ENCODE measurements around the gene KRTAP6-1.

KRTAP6-1 gene

DNA sequence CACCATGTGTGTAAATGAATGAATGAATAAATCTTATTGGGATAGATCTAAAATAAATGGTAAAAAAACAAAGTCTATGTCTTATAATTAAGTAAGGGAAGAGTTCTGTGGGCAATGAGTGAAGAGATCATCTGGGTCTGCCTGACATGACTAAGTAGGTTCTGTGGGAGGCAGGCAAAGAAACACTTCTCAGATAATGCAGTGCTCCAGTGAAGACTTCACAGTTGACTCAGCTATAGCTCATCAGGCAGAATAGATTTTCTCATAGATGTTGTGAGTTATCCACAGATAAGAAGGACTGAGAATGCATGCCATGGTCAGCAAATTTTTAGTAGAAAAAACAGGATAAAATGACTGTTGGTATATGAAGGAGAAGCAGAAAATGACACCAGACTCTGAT, 36.0 kb downstream of the KRTAP6-1 start:
- DNase-seq (ENCODE audit: low spot score) = no peak

DNA sequence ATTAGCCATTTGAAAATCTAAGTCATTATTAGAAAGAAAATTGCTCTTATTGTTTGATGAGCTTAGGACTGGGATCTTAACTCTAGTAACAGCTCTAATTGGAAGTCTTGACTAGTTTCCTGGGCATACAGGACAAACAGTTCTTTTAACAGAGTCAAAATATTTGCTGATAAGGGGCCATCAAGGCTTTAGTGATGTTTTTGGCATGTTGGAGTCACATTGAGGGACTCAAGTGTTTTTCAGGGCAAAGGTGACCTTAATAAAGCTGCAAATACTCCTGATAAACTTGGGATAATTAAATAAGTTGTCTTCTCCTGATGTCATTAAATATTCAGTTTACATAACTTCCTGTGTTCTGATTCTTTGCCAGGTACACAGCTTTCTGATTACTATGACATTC, 46.1 kb downstream of the KRTAP6-1 start:
- no peak for DNase-seq (ENCODE audit: low spot score)

DNA sequence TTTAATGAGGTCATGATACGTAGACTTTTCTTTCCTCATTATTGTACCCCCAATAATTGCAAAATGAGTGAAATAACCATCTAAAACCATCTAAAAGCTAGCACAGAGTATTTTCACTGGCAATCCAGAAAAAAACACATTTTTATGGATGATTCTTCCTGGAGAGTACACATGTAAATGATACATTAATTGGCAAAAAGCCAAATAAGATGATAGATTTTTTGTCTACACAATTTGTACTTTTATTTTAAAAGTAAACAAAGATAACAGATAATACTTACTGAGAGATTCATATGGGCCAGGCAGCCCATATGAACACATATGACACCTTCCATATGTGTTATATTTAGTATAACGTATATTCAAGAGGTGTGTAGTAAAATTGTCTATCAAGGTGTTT, 50.1 kb downstream of the KRTAP6-1 start:
- DNase-seq (ENCODE audit: low spot score) = no peak
